Liver (tissue), 9 donors: ENCODE results near the gene TNS4. TPM values are rescaled to one million over a fixed set of nuclear protein-coding genes. Genes with fewer than 3 reads are reported as not detected.

Experiments
- DNase-seq: peaks from one replicate; pipeline ENCODE4 v3.0.0-alpha.2; 2017; ENCODE audit warnings: low spot score
- H3K27ac ChIP-seq, 2 donors: one replicate each; pipeline ENCODE4 v1.7.0; 2013; ENCODE audit warnings: inconsistent platforms in 2 of 2, low read length in 2 of 2, control low read depth in 1 of 2, low read depth in 1 of 2, mild to moderate bottlenecking in 1 of 2
- H3K27me3 ChIP-seq, 4 donors: one replicate each; pipeline versions ENCODE4 v1.6.1 to v1.7.0; 2013; ENCODE audit warnings: low read length in 3 of 4, inconsistent platforms in 1 of 4, mild to moderate bottlenecking in 1 of 4, moderate library complexity in 1 of 4; ENCODE audit not compliant: control insufficient read depth in 4 of 4, insufficient read depth in 4 of 4
- H3K36me3 ChIP-seq, 4 donors: one replicate each; pipeline versions ENCODE4 v1.6.1 to v1.7.0; 2013; ENCODE audit warnings: low read length in 3 of 4, mild to moderate bottlenecking in 3 of 4, low read depth in 1 of 4, moderate library complexity in 1 of 4; ENCODE audit not compliant: control insufficient read depth in 4 of 4, insufficient read depth in 3 of 4
- H3K4me1 ChIP-seq, 4 donors: one replicate each; pipeline versions ENCODE4 v1.6.1 to v1.7.0; 2013; ENCODE audit warnings: low read length in 3 of 4, mild to moderate bottlenecking in 3 of 4, moderate library complexity in 1 of 4; ENCODE audit not compliant: control insufficient read depth in 4 of 4, insufficient read depth in 4 of 4
- H3K4me3 ChIP-seq, 3 donors: one replicate each; pipeline versions ENCODE4 v1.6.1 to v1.7.0; 2013; ENCODE audit warnings: low read length in 3 of 3, control low read depth in 1 of 3, low read depth in 1 of 3, mild to moderate bottlenecking in 1 of 3
- H3K9ac ChIP-seq, 2 donors: one replicate each; pipeline ENCODE4 v1.7.0; 2013; ENCODE audit warnings: low read length in 2 of 2, mild to moderate bottlenecking in 2 of 2, moderate library complexity in 2 of 2, control low read depth in 1 of 2, low read depth in 1 of 2
- H3K9me3 ChIP-seq, 4 donors: one replicate each; pipeline versions ENCODE4 v1.6.1 to v1.7.0; 2013; ENCODE audit warnings: low read length in 3 of 4; ENCODE audit not compliant: control insufficient read depth in 4 of 4
- HNF4G ChIP-seq: IDR thresholded peaks from 2 replicates; pipeline ENCODE4 v1.6.1; 2016; ENCODE audit warnings: antibody characterized with exemption
- JUND ChIP-seq, 2 donors: IDR thresholded peaks; 2 replicates each; pipeline ENCODE4 v1.6.1; 2016; ENCODE audit warnings: antibody characterized with exemption in 2 of 2
- RAD21 ChIP-seq, 2 donors: IDR thresholded peaks; 2 replicates each; pipeline ENCODE4 v1.6.1; 2016; ENCODE audit warnings: antibody characterized with exemption in 2 of 2, mild to moderate bottlenecking in 2 of 2
- REST ChIP-seq: IDR thresholded peaks from 2 replicates; pipeline ENCODE4 v1.6.1; 2016; ENCODE audit warnings: antibody characterized with exemption, mild to moderate bottlenecking
- SP1 ChIP-seq: IDR thresholded peaks from 2 replicates; pipeline ENCODE4 v1.6.1; 2018; ENCODE audit warnings: antibody characterized with exemption, mild to moderate bottlenecking
- TAF1 ChIP-seq: conservative IDR thresholded peaks from 2 replicates; pipeline ENCODE4 v1.6.1; 2016; ENCODE audit warnings: antibody characterized with exemption, mild to moderate bottlenecking
- YY1 ChIP-seq: IDR thresholded peaks from 2 replicates; pipeline ENCODE4 v1.6.1; 2016; ENCODE audit warnings: antibody characterized with exemption, mild to moderate bottlenecking
- WGBS: extraction: QIAGEN DNeasy Blood & Tissue Kit; methylation state at CpG from one replicate; pipeline ENCODE4 v1.1.7; 2013; 5-methylcytosine and 5-hydroxymethylcytosine counted together
- polyA plus RNA-seq, 2 donors: library from polyadenylated mRNA; stranded (reverse) in 1 of 2; unstranded in 1 of 2; fragments of 200-250 nt in 1 of 2; fragments of >200 nt in 1 of 2; fragmentation: Nextera tagmentation in 1 of 2; extraction: Ambion mirVana in 1 of 2; gene quantifications; one replicate each; pipeline versions ENCODE4 v1.2.1 to v1.2.3, GENCODE V29; 2013 to 2015
- total RNA-seq, 2 donors: library from RNA; depleted of rRNA; stranded (reverse); fragments of >200 nt; gene quantifications; one replicate each; pipeline ENCODE4 v1.2.3, GENCODE V29; 2014
- TF ChIP-seq, protein P1 (sequence below): IDR thresholded peaks from 2 replicates; pipeline ENCODE4 v1.6.1; 2016; ENCODE audit warnings: antibody characterized with exemption
- TF ChIP-seq, protein P2 (sequence below): IDR thresholded peaks from 2 replicates; pipeline ENCODE4 v1.6.1; 2016; ENCODE audit warnings: antibody characterized with exemption
- donor health status: healthy.
- donor health status: healthy.
- donor health status: healthy.
- donor health status: healthy.
- donor health status: healthy.

Gene TNS4
- total and polyA plus RNA-seq, 4 donors: 0.08 TPM; not detected in 3

DNA sequence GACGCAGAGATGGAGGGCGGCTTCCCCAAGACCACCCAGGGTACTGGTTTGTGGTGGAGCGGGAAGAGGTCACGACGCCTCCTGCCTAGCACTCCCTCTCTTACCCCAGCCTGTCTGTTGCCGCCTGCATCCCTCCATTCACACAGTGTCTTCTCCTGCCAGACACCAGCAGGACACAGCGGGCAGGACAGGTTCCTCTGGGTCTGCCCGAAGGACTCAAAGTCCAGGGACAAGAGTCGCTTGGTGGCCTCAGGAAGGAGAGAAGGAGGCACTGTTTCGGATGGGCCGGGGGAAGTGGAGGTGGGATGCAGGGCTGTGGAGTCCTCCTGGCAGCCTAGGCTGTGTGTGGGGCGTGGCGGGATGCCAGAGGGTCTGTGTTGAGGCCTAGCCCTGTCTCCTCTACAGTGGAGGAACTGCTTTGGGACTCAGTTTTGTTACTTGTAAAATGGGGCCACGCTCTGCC, 19.6 kb upstream of the TNS4 start:
- no peak for DNase-seq
- Histone ChIP-seq H3K9me3 (peaks cover 0 to 7% (median 0%) of the 10 kb centered on the region in 4 donors), H3K27ac (no peak overlapping the region), H3K4me3 (no peak overlapping the region), H3K9ac (no peak overlapping the region), H3K36me3 (no peaks in the 10 kb centered on the region), H3K27me3 (no peaks in the 10 kb centered on the region), H3K4me1 (no peaks in the 10 kb centered on the region)
- WGBS: 93% methylated on average over 14 of the region's 14 CpGs
- TF ChIP-seq, protein P1, sequence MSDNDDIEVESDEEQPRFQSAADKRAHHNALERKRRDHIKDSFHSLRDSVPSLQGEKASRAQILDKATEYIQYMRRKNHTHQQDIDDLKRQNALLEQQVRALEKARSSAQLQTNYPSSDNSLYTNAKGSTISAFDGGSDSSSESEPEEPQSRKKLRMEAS: no peak
- no peak for TF ChIP-seq TAF1

- H3K9ac ChIP-seq: no peak overlapping the region
- no peak overlapping the region for H3K4me3 ChIP-seq
- no peaks in the 10 kb centered on the region for H3K36me3 ChIP-seq
- DNase-seq: no peak
- no peaks in the 10 kb centered on the region for H3K27me3 ChIP-seq
- no peaks in the 10 kb centered on the region for H3K9me3 ChIP-seq
- 93% methylated on average over 5 of the region's 5 CpGs for WGBS
- H3K27ac ChIP-seq: no peak overlapping the region
- TF ChIP-seq REST: no peak
- no peak for TF ChIP-seq RAD21 (IDR thresholded peaks at IDR 0.05)
- no peaks in the 10 kb centered on the region for H3K4me1 ChIP-seq
Observed at GRCh38 chr17:40519089-40519775, 17.8 kb upstream of the TNS4 start.

DNA sequence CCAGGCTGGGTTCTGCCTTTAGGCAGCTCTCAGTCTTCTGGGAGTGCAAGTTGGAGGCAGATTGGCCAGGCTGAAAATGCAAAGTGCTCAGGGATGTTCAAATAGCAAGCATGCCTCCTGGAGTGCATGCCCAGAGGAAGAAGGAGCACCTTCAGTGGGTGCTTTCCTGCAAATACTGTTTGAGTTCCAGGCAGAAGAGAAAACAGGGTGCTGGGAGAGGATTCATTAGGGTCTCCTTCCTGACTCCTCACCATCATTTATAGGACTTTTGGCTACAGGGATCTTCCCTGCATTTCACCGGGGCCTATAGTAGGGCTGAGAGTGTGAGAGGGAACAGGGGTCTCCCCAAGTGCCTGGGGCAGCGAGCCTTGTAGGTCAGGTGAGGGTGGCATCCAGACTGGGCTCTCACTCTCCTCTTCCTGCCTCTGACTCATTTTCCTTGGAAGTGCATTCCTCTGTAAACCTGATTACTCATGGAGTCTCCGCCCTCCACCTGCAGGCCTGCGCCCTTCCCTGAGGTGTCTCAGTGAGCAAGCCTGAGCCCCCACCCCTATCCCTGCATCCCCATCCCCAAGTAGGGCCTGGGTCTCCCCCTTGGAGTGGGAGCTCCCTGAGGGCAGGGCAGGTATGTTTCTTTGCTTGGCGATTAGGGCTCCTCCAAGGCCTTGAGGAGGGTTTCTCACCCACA, 17.1 kb upstream of the TNS4 start:
- 81% methylated on average over 5 of the region's 5 CpGs for WGBS
- H3K9me3 ChIP-seq: no peaks in the 10 kb centered on the region
- no peaks in the 10 kb centered on the region for H3K4me1 ChIP-seq
- TF ChIP-seq SP1: no peak
- TF ChIP-seq TAF1: no peak
- TF ChIP-seq YY1: no peak
- TF ChIP-seq, protein P2, sequence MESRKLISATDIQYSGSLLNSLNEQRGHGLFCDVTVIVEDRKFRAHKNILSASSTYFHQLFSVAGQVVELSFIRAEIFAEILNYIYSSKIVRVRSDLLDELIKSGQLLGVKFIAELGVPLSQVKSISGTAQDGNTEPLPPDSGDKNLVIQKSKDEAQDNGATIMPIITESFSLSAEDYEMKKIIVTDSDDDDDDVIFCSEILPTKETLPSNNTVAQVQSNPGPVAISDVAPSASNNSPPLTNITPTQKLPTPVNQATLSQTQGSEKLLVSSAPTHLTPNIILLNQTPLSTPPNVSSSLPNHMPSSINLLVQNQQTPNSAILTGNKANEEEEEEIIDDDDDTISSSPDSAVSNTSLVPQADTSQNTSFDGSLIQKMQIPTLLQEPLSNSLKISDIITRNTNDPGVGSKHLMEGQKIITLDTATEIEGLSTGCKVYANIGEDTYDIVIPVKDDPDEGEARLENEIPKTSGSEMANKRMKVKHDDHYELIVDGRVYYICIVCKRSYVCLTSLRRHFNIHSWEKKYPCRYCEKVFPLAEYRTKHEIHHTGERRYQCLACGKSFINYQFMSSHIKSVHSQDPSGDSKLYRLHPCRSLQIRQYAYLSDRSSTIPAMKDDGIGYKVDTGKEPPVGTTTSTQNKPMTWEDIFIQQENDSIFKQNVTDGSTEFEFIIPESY: no peak
- TF ChIP-seq HNF4G: no peak
- TF ChIP-seq REST: no peak
- TF ChIP-seq JUND (IDR thresholded peaks at IDR 0.05): no peak
- no peak for DNase-seq
- H3K4me3 ChIP-seq: no peak overlapping the region
- H3K36me3 ChIP-seq: no peaks in the 10 kb centered on the region
- no peaks in the 10 kb centered on the region for H3K27me3 ChIP-seq
- no peak overlapping the region for H3K27ac ChIP-seq
- no peak overlapping the region for H3K9ac ChIP-seq
